Activated B cell treated with CpG ODN at 0.5 μM for 24 hours (primary cell): Measurements from ENCODE around the gene TMEM170A. TPM values are rescaled to one million over a fixed set of nuclear protein-coding genes. Genes with fewer than 3 reads are reported as not detected.
"Not testable (repeated sequence)": the region's sequence is repeated elsewhere in the genome, so short reads cannot be mapped to it uniquely, and the experiment has no call there.

Experiments used
- ATAC-seq: fragments of 200-7000 bp; cut with Tn5 transposase; one replicate; pipeline ENCODE4 v1.10.0; 2021; ENCODE audit warnings: low read depth, mild to moderate bottlenecking, moderate library complexity
- CTCF ChIA-PET: fragments of 350-600 bp; sonication (Branson Sonifier 250); formaldehyde crosslinking; loops from one replicate; lab custom pipeline; 2021; ENCODE audit warnings: antibody characterized with exemption; lab: Charles Lee
- POLR2A ChIA-PET: fragments of 350-600 bp; sonication (Branson Sonifier 250); formaldehyde crosslinking; loops from one replicate; lab custom pipeline; 2021; ENCODE audit warnings: antibody characterized with exemption; lab: Charles Lee
- DNase-seq: peaks from one replicate; pipeline ENCODE4 v3.0.0; 2022
- H3K27ac Mint-ChIP-seq: one replicate; pipeline ENCODE4 v1.8.0; 2020; ENCODE audit warnings: mixed read lengths
- H3K27me3 Mint-ChIP-seq: one replicate; pipeline ENCODE4 v1.8.0; 2021; ENCODE audit warnings: mixed read lengths
- H3K36me3 Mint-ChIP-seq: one replicate; pipeline ENCODE4 v1.8.0; 2021; ENCODE audit warnings: low read depth, mixed read lengths
- H3K4me1 Mint-ChIP-seq: one replicate; pipeline ENCODE4 v1.8.0; 2021; ENCODE audit warnings: mixed read lengths
- H3K4me3 Mint-ChIP-seq: one replicate; pipeline ENCODE4 v1.8.0; 2020; ENCODE audit warnings: mild to moderate bottlenecking, mixed read lengths
- H3K9me3 Mint-ChIP-seq: one replicate; pipeline ENCODE4 v1.8.0; 2020; ENCODE audit warnings: mixed read lengths
- intact Hi-C: fragments of 100-400 bp; cut with micrococcal nuclease; formaldehyde crosslinking; loops from one replicate; pipeline ENCODE4 v1.15.1; 2024
- total RNA-seq: library from RNA; stranded (reverse); gene quantifications from 2 replicates; pipeline ENCODE4 v1.2.3, GENCODE V29; 2022
- TF ChIP-seq, protein P1 (sequence below): fragments of 200-600 bp; IDR thresholded peaks from one replicate; pipeline ENCODE4 v1.8.0; 2022; ENCODE audit warnings: antibody characterized with exemption, mild to moderate bottlenecking

TMEM170A gene
- total RNA-seq, 1 donor from 2014 or later = 28.3 TPM

GRCh38 chr16:75432828-75433731 is 31.4 kb downstream of the TMEM170A start, which contains the start of gene CFDP1:
Gene CFDP1, minus strand, starts transcription at chr16:75433503. Its CDS starts 151 bp downstream, at chr16:75433352.
- Mint-ChIP-seq H3K27me3 (no peaks in the 10 kb centered on the region), H3K4me3 (peak within 1 kb of the TSS; percentile 91), H3K4me1 (peaks cover 19% of the 10 kb centered on the region), H3K9me3 (no peaks in the 10 kb centered on the region), H3K36me3 (peaks cover 10% of the 10 kb centered on the region), H3K27ac (peak within 1 kb of the TSS; percentile 88)
- ChIA-PET POLR2A (interaction anchor here (0.5 to 2.6 kb wide), 15 partner anchors 12 to 766 kb away, joined by 3 to 36 read pairs (median 5); partner anchors contain the start of genes ADAT1, GABARAPL2, KARS1 and TERF2IP), CTCF (interaction anchor here (1.0 to 2.1 kb wide), 3 partner anchors 32 to 84 kb away, joined by 4 to 8 read pairs (median 4); no protein-coding TSS in a partner anchor)
- peak; percentile 86 for ATAC-seq
- intact Hi-C loops = loop anchor here (1.0 to 10.0 kb wide), 11 partner anchors 31 to 1137 kb away; partner anchors contain the start of genes ADAT1, GABARAPL2, GLG1 and KARS1
- TF ChIP-seq, protein P1, sequence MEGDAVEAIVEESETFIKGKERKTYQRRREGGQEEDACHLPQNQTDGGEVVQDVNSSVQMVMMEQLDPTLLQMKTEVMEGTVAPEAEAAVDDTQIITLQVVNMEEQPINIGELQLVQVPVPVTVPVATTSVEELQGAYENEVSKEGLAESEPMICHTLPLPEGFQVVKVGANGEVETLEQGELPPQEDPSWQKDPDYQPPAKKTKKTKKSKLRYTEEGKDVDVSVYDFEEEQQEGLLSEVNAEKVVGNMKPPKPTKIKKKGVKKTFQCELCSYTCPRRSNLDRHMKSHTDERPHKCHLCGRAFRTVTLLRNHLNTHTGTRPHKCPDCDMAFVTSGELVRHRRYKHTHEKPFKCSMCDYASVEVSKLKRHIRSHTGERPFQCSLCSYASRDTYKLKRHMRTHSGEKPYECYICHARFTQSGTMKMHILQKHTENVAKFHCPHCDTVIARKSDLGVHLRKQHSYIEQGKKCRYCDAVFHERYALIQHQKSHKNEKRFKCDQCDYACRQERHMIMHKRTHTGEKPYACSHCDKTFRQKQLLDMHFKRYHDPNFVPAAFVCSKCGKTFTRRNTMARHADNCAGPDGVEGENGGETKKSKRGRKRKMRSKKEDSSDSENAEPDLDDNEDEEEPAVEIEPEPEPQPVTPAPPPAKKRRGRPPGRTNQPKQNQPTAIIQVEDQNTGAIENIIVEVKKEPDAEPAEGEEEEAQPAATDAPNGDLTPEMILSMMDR = no peak
- DNase-seq = peak; percentile 91

DNA sequence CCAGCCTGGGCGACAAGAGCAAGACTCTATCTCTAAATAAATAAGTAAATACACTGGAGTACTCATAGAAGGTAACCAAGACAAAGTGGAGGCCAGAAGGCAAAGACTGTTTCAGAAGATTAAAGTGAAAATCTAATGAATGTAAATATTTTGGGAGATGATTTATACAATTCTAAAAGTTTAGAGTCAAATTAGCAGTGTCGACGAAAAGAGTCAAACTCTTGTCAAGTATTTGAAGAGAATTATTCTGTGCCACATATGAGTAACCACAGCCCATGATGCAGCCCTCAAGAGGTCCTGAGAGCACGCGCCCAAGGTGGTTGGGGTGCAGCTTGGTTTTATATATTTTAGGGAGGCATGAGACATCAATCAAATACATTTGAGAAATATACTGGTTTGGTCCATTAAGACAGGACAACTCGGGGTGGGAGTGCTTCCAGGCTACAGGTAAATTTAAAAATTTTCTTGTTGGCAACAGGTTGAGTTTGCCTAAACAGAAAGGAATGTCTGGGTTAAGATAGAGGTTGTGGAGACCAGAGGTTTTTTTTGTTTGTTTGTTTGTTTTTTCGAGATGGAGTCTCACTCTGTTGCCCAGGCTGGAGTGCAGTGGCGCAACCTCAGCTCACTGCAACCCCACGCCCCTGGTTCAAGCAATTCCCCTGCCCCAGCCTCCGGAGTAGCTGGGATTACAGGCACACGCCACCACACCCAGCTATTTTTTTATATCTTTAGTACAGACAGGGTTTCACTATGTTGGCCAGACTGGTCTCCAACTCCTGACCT is 34.7 kb downstream of the TMEM170A start:
- H3K27ac Mint-ChIP-seq = no peak overlapping the region

DNA sequence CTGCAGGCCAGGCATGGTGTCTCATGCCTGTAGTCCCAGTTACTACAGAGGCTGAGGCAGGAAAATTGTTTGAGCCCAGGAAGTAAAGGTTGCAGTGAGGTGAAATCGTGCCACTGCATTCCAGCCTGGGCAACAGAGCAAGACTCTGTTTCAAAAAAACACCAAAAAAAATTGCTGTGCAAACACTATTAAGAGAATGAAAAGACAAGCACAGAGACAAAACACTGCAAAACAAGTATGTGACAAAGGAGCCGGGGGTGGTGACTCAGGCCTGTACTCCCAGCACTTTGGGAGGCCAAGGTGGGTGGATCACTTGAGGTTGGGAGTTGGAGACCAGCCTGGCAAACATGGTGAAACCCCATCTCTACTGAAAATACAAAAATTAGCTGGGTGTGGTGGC is 38.0 kb downstream of the TMEM170A start:
- CTCF ChIA-PET, H3K9me3 Mint-ChIP-seq, DNase-seq, H3K4me3 Mint-ChIP-seq, H3K36me3 Mint-ChIP-seq, ATAC-seq, H3K27ac Mint-ChIP-seq, H3K4me1 Mint-ChIP-seq, H3K27me3 Mint-ChIP-seq, intact Hi-C loops: not testable (repeated sequence)
- POLR2A ChIA-PET = interaction anchor here (0.8 kb wide), 1 partner anchor 221 kb away, joined by 4 read pairs; the partner anchor contains the start of genes KARS1 and TERF2IP

More for the DNA sequence above, 34.7 kb downstream of the TMEM170A start:
- DNase-seq = no peak
- peak overlapping the region; percentile 11 for H3K4me3 Mint-ChIP-seq
- ChIA-PET CTCF (no interaction called here), POLR2A (no interaction called here)
- H3K27me3 Mint-ChIP-seq = no peaks in the 10 kb centered on the region
- intact Hi-C loops = loop anchor here (10.0 kb wide), 1 partner anchor 825 kb away; the partner anchor contains the start of gene GLG1
- H3K4me1 Mint-ChIP-seq = peaks cover 19% of the 10 kb centered on the region
- H3K9me3 Mint-ChIP-seq = no peaks in the 10 kb centered on the region
- peaks cover 16% of the 10 kb centered on the region for H3K36me3 Mint-ChIP-seq
- ATAC-seq = no peak
- TF ChIP-seq, protein P1 = no peak

DNA sequence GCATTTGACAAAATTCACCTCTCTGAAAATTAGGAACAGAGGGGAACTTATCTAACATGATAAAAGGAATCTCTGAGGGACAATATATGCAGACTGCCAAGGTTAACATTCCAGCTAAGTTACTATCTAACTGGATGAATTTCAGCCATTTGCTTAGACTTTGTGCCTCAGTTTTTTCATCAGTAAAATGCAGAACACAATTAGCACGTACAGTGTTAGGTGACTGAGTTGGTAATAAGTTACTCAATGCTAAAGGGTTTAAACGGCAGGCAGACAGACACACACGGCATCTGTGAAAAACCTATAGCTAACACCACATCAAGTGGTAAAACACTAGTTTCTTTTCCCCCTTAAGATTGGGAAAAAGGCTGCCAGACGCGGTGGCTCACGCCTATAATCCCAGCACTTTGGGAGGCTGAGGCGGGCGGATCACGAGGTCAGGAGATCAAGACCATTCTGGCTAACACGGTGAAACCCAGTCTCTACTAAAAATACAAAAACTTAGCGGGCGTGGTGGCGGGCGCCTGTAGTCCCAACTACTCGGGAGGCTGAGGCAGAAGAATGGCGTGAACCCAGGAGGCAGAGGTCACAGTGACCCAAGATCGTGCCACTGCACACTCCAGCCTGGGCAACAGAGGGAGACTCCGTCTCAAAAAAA is 40.3 kb downstream of the TMEM170A start:
- DNase-seq, intact Hi-C loops, ATAC-seq, H3K27ac Mint-ChIP-seq, POLR2A ChIA-PET, H3K36me3 Mint-ChIP-seq, H3K4me3 Mint-ChIP-seq, H3K27me3 Mint-ChIP-seq, CTCF ChIA-PET, H3K9me3 Mint-ChIP-seq: not testable (repeated sequence)
- peaks cover 15% of the 10 kb centered on the region for H3K4me1 Mint-ChIP-seq

DNA sequence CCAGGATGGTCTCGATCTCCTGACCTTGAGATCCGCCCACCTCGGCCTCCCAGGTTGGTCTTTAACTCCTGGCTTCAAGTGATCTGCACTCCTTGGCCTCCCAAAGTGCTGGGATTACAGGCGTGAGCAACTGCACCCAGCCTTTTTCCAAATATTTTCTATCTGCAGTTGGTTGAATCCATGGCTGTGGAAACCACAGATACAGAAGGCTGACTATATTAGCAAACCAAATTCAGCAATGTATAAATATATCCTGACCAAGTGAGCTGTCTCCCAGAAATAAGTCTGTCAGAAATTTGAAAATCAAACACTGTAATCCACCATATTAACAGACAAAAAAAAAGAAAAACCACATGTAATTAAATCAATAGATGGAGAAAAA is 40.8 kb downstream of the TMEM170A start:
- Mint-ChIP-seq H3K36me3 (peaks cover 6% of the 10 kb centered on the region), H3K9me3 (no peaks in the 10 kb centered on the region), H3K4me3 (no peak overlapping the region), H3K27ac (no peak overlapping the region), H3K4me1 (peaks cover 15% of the 10 kb centered on the region), H3K27me3 (no peaks in the 10 kb centered on the region)
- ChIA-PET CTCF (no interaction called here), POLR2A (no interaction called here)
- intact Hi-C loops = no loop called here
- TF ChIP-seq, protein P1 = no peak
- DNase-seq (no peak), ATAC-seq (no peak)
